Lower leg skin (tissue), 3 donors: Measurements from ENCODE around the gene C11orf24.

Experiments
- CTCF ChIP-seq, 3 donors: fragments of 450-650 bp; IDR thresholded peaks; one replicate each; pipeline ENCODE4 v1.5.1; 2016; ENCODE audit warnings: antibody characterized with exemption in 3 of 3, mild to moderate bottlenecking in 3 of 3, moderate library complexity in 2 of 3
- POLR2A ChIP-seq, 2 donors: fragments of 450-650 bp; IDR thresholded peaks; one replicate each; pipeline ENCODE4 v1.6.1; 2016 to 2017; ENCODE audit warnings: antibody characterized with exemption in 2 of 2, mild to moderate bottlenecking in 1 of 2, moderate library complexity in 1 of 2

GRCh38 chr11:68279676-68280075, 7.9 kb upstream of the C11orf24 start:
- TF ChIP-seq CTCF (IDR thresholded peaks at IDR 0.05) (no peak), POLR2A (IDR thresholded peaks at IDR 0.05) (no peak)
